ENCODE measurements around the gene POLD1.

GRCh38 chr19:50434525-50434924 lies 50.4 kb downstream of the POLD1 start:
- TF ChIP-seq EZH2phosphoT487 (IDR thresholded peaks at IDR 0.05; ENCODE audit: borderline replicate concordance, low read length), result no peak
- no peak for TF ChIP-seq CTCF (IDR thresholded peaks at IDR 0.05; ENCODE audit: low read depth, low read length, poor library complexity, severe bottlenecking)
